IPS-15b (cell line): ENCODE data around the gene P2RX4.
"Not testable (repeated sequence)": the region's sequence is repeated elsewhere in the genome, so short reads cannot be mapped to it uniquely, and the experiment has no call there.

Experiments used
- H3K27me3 ChIP-seq: one replicate; pipeline ENCODE4 v1.6.1; 2013; ENCODE audit warnings: low read length; ENCODE audit not compliant: control insufficient read depth, insufficient read depth
- H3K36me3 ChIP-seq: one replicate; pipeline ENCODE4 v1.6.1; 2013; ENCODE audit warnings: low read length; ENCODE audit not compliant: control insufficient read depth, insufficient read depth
- H3K4me1 ChIP-seq: one replicate; pipeline ENCODE4 v1.6.1; 2013; ENCODE audit warnings: mild to moderate bottlenecking, low read length; ENCODE audit not compliant: control insufficient read depth, insufficient read depth
- H3K4me3 ChIP-seq: one replicate; pipeline ENCODE4 v1.5.1; 2013; ENCODE audit warnings: low read depth, low read length
- H3K9ac ChIP-seq: one replicate; pipeline ENCODE4 v1.6.1; 2013; ENCODE audit warnings: low read depth, mild to moderate bottlenecking, low read length
- H3K9me3 ChIP-seq: one replicate; pipeline ENCODE4 v1.6.1; 2013; ENCODE audit warnings: mild to moderate bottlenecking, low read length; ENCODE audit not compliant: control insufficient read depth, insufficient read depth

P2RX4 gene

GRCh38 chr12:121209624-121210572 lies at the start of gene P2RX4:
Gene P2RX4 (plus strand): TSS chr12:121210129. CDS start chr12:121210165, 36 bp downstream.
- Histone ChIP-seq H3K4me1 (no peaks in the 10 kb centered on the region), H3K4me3 (peak within 1 kb of the TSS; percentile 78), H3K36me3 (no peaks in the 10 kb centered on the region), H3K9ac (peak within 1 kb of the TSS; percentile 90), H3K27me3 (peaks cover 11% of the 10 kb centered on the region), H3K9me3 (no peaks in the 10 kb centered on the region)

GRCh38 chr12:121162384-121162783 lies 47.5 kb upstream of the P2RX4 start:
- no peaks in the 10 kb centered on the region for H3K36me3 ChIP-seq
- H3K4me3 ChIP-seq: no peak overlapping the region
- no peak overlapping the region for H3K9ac ChIP-seq
- H3K9me3 ChIP-seq: no peaks in the 10 kb centered on the region
- H3K4me1 ChIP-seq: no peaks in the 10 kb centered on the region
- no peaks in the 10 kb centered on the region for H3K27me3 ChIP-seq

- Histone ChIP-seq H3K4me1 (no peaks in the 10 kb centered on the region), H3K27me3 (no peaks in the 10 kb centered on the region), H3K9ac (no peak overlapping the region), H3K36me3 (no peaks in the 10 kb centered on the region), H3K4me3 (no peak overlapping the region), H3K9me3 (no peaks in the 10 kb centered on the region)
Measured at GRCh38 chr12:121162985-121163384, 46.9 kb upstream of the P2RX4 start.

GRCh38 chr12:121164839-121165238 lies 45.1 kb upstream of the P2RX4 start:
- H3K4me1 ChIP-seq, H3K27me3 ChIP-seq, H3K4me3 ChIP-seq, H3K9ac ChIP-seq, H3K9me3 ChIP-seq, H3K36me3 ChIP-seq: not testable (repeated sequence)

- Histone ChIP-seq H3K4me3 (no peak overlapping the region), H3K4me1 (no peaks in the 10 kb centered on the region), H3K9me3 (no peaks in the 10 kb centered on the region), H3K36me3 (no peaks in the 10 kb centered on the region), H3K27me3 (no peaks in the 10 kb centered on the region), H3K9ac (no peak overlapping the region)
Measured at GRCh38 chr12:121165316-121165715, 44.6 kb upstream of the P2RX4 start.

- H3K27me3 ChIP-seq: no peaks in the 10 kb centered on the region
- no peak overlapping the region for H3K4me3 ChIP-seq
- H3K9me3 ChIP-seq: no peaks in the 10 kb centered on the region
- H3K9ac ChIP-seq: no peak overlapping the region
- H3K4me1 ChIP-seq: no peaks in the 10 kb centered on the region
- H3K36me3 ChIP-seq: no peaks in the 10 kb centered on the region
Measured at GRCh38 chr12:121166356-121166755, 43.6 kb upstream of the P2RX4 start.

GRCh38 chr12:121167232-121167820 lies 42.6 kb upstream of the P2RX4 start:
- H3K9me3 ChIP-seq: no peaks in the 10 kb centered on the region
- H3K4me3 ChIP-seq: no peak overlapping the region
- H3K9ac ChIP-seq: no peak overlapping the region
- H3K4me1 ChIP-seq: no peaks in the 10 kb centered on the region
- H3K27me3 ChIP-seq: no peaks in the 10 kb centered on the region
- H3K36me3 ChIP-seq: no peaks in the 10 kb centered on the region

GRCh38 chr12:121167951-121168350 lies 42.0 kb upstream of the P2RX4 start:
- Histone ChIP-seq H3K4me3 (no peak overlapping the region), H3K27me3 (no peaks in the 10 kb centered on the region), H3K9ac (no peak overlapping the region), H3K4me1 (no peaks in the 10 kb centered on the region), H3K9me3 (no peaks in the 10 kb centered on the region), H3K36me3 (no peaks in the 10 kb centered on the region)

GRCh38 chr12:121170151-121170550 lies 39.8 kb upstream of the P2RX4 start:
- H3K9ac ChIP-seq: no peak overlapping the region

GRCh38 chr12:121170611-121171260 lies 39.2 kb upstream of the P2RX4 start:
- Histone ChIP-seq H3K4me1 (no peaks in the 10 kb centered on the region), H3K4me3 (no peak overlapping the region), H3K9me3 (no peaks in the 10 kb centered on the region), H3K27me3 (no peaks in the 10 kb centered on the region), H3K36me3 (no peaks in the 10 kb centered on the region), H3K9ac (no peak overlapping the region)

More at GRCh38 chr12:121170151-121170550, 39.8 kb upstream of the P2RX4 start:
- no peaks in the 10 kb centered on the region for H3K36me3 ChIP-seq
- H3K27me3 ChIP-seq: no peaks in the 10 kb centered on the region
- no peaks in the 10 kb centered on the region for H3K4me1 ChIP-seq
- no peaks in the 10 kb centered on the region for H3K9me3 ChIP-seq
- H3K4me3 ChIP-seq: no peak overlapping the region

- no peaks in the 10 kb centered on the region for H3K27me3 ChIP-seq
- no peaks in the 10 kb centered on the region for H3K36me3 ChIP-seq
- no peaks in the 10 kb centered on the region for H3K4me1 ChIP-seq
- no peak overlapping the region for H3K4me3 ChIP-seq
- H3K9ac ChIP-seq: no peak overlapping the region
- H3K9me3 ChIP-seq: no peaks in the 10 kb centered on the region
Measured at GRCh38 chr12:121172145-121172544, 37.8 kb upstream of the P2RX4 start.
